ENCODE data around the gene SHC3.

Gene SHC3

DNA sequence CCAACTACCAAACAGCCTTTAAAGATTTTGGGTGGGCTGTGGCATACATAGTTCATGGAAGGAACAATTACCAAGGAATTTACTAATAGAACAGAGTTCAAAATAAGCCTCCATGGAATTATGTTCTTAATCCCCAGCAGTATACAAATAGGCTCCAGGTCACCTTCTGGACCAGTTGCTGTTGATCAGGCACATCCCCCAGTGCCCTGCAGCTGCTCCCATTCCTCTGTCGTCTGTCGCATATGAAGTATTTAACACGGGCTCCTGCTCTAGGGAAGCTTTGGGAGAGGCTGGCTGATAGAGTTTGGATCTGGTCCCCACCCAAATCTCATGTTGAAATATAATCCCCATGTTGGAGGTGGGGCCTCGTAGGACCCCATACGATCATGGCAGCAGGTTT lies 17.8 kb downstream of the SHC3 start:
- DNase-seq (ENCODE audit: extremely low read depth in 1 of 2, low read depth in 1 of 2) = no peak

DNA sequence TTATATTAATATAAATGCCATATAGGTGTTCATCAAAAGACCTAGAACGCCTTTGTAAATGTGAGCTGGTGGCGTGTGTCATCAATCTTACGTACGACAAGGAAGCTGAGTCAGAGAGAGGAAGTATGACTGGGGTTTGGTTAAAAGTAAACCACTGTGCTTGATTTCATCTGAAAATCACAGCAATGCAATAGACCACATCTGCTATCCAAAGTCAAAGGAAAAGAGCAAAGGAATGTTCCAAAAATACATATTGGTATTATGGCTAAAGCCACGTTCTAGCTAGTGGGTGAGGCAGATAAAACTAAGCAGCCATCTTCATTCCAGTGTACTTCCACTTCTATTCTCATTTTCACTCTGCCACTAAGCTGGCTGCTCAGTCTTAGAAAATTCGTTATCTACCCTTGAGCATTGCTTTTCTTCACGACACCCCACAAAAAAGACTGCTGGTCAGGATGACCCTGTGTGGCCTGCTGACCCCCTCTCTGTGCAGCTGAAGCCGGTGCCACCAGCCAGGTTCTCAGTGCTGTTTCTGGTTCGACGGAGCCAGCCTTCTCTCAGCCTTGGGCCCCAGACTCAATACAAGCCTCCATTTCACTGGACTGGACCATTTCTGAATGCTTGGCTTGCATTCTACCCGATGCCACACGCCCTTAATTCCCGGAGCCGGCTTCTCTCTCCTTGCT lies 23.8 kb downstream of the SHC3 start:
- no peak for DNase-seq (ENCODE audit: extremely low read depth in 1 of 2, low read depth in 1 of 2)

DNA sequence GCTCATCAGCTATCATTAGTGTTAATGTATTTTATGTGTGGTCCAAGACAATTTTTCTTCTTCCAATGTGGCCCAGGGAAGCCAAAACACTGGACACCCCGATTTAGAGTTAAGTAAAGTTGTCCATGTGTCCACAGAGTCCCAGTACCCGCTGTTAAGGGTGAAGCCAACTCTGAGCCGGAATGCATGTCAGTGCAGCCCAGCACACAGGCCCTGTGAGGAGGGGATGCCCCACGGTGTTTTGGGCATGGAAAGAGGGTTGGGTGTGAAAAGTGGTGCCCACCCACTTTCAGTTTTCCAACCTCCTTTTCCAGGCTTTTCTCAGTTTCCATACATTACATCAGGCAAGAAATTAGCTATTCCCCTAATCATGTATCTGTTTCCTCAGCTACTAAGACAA lies 24.4 kb downstream of the SHC3 start:
- no peak for DNase-seq (ENCODE audit: extremely low read depth in 1 of 2, low read depth in 1 of 2)

DNA sequence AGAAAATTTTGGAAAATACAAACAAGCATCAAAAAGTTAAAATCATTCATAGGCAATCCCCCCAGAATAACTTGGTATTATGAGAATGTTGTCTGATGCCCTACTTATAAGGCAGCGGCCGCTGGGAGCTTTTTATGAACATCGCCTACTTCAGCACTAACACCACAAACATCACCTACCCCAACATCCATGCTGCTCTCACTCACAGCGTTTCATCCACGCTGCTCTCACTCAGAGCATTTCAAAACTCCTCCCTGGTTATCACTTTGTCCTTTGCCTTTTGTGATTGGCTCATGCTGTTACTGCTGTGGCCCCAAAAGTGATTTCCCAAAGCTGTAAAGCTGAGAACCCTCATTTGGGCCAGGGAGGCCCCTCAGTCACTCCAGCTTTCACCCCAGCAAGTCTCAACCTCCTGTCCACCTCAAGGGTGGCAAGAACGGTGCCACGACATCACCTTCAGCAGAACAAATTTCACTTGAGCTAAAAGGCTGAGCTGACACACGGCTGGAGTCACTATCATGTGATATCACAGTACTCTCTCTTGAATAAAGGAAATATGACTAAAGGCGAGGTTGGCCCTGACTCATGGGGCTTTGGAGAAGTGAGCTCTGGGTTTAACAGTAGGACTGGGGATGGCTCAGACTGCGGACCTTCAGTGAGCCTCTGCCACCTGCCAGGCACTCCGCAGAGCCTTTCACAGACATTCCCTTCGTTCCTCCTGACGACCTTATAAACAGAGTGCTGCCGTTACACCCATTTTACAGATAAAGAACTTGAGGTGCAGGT lies 25.2 kb downstream of the SHC3 start:
- DNase-seq (ENCODE audit: extremely low read depth in 1 of 2, low read depth in 1 of 2) = no peak

DNA sequence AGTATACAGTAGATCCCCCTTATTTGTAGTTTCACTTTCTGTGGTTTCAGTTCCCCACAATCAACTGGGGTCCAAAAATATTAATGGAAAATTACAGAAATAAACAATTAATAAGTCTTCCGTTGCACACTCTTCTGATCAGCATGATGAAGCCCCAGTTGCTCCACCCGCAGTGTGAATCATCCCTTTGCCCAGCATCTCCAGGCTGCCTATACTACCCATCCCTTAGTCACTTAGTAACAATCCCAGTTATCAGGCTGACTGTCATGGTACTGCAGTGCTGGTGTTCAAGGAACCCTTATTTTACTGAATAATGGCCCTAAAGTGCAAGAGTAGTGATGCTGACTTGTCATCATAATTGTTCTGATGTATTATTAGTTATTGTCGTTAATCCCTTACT lies 28.9 kb downstream of the SHC3 start:
- DNase-seq (ENCODE audit: extremely low read depth in 1 of 2, low read depth in 1 of 2) = no peak

DNA sequence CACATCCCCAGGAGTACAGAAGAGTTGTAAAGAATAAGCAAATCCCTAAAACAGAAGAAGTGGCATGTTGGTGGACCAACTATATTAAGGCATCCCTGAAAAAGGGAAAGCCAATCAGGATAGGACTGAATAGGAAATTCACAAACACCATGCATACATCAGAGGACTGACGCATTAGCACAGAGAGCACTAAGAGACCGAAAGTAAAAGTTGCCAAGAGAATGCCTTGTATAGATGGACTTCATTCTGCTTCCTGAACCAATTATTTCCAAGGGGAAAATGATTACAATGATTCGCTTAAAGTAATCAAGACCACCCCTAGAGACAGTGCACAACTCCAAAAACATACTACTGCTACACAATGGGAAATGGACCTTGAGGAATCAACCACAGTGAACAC lies 33.5 kb downstream of the SHC3 start:
- DNase-seq (ENCODE audit: extremely low read depth in 1 of 2, low read depth in 1 of 2) = no peak

DNA sequence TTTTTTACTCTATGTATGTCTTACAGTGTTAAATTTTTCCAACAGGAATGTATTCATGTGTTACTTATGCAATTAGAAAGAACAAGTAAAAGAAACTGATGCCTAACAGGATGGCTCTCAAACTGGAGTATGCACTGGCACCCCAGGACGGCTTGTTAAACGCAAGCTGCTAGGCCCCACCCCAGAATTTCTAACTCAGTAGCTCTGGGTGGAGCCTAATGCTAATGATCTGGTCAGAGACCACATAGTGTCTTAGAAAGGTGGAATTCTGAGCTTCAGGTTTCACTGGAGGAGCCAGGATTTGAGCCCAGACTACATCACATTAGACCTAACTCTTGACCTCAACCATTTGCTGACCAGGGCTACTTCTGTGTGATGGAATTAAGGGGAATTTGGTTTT lies 34.4 kb downstream of the SHC3 start:
- no peak for DNase-seq (ENCODE audit: extremely low read depth in 1 of 2, low read depth in 1 of 2)

DNA sequence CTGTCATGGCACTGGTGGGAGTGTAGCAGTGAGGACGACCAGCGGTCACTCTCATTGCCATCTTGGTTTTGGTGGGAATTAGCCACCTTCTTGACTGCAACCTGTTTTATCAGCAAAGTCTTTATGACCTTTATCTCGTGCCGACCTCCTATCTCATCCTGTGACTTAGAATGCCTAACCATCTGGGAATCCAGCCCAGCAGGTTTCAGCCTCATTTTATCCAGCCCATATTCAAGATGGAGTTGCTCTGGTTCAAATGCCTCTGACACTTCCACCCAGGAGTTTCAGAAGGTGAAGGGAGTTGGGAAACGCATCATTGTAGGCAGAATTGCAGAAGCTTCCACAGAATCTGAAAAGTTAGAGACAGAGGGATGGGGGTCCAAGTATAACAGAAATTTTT lies 35.4 kb downstream of the SHC3 start:
- DNase-seq (ENCODE audit: extremely low read depth in 1 of 2, low read depth in 1 of 2) = no peak

DNA sequence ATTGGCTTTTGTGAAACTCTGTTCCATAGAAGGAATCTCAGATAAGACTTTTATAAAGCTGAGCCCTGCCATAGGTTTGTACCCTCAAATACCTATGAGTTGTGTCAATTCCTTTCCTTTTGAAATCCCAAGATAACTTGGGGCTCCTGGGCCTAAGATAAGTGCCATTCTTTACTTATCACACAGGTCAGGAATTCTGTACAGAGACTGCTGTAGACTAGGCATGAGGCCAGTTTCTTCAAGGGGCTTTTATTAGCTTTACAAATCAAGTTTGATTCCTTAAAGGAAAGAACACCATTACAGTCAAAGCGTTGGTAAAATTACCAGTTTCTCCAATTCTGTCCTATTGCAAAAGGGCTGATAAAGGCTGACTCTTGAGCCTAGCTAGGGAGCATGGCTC lies 39.2 kb downstream of the SHC3 start:
- no peak for DNase-seq (ENCODE audit: extremely low read depth in 1 of 2, low read depth in 1 of 2)

DNA sequence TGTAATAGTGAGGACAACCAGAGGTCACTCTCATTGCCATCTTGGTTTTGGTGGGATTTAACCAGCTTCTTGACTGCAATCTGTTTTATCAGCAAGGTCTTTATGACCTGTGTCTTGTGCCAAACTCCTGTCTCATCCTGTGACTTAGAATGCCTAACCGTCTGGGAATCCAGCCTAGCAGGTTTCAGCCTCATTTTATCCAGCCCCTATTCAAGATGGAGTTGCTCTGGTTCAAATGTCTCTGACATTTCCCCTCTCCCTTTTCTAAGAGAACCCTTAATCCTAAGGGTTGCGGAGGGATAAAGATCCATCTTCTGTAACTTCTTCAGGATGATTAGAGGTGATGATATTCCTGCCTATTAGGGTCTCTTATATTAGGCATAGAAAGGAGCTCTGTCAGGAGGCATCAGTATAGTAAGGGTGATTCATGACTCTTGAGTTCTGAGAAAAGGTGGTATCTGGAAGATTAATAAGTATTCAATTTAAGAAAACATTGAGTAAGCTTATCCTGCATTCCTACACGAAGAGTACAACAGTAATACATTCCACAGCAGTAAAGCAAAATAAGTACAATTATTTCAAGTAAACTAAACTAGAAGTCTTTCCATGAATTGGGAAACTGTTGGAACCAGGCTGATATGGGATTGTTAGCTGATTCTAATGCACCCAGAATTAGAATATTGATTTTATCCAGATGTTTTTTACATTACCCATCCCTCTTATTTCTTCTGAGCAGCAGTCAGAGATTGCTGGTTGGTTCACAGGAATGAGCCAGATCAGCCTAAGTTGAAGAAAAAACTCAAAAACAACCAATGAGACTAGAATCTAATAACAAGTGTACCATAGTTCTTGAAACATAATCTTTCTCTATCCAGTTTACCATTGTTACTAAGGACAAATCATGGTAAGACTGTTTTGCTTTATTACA lies 39.9 kb downstream of the SHC3 start:
- no peak for DNase-seq (ENCODE audit: extremely low read depth in 1 of 2, low read depth in 1 of 2)

DNA sequence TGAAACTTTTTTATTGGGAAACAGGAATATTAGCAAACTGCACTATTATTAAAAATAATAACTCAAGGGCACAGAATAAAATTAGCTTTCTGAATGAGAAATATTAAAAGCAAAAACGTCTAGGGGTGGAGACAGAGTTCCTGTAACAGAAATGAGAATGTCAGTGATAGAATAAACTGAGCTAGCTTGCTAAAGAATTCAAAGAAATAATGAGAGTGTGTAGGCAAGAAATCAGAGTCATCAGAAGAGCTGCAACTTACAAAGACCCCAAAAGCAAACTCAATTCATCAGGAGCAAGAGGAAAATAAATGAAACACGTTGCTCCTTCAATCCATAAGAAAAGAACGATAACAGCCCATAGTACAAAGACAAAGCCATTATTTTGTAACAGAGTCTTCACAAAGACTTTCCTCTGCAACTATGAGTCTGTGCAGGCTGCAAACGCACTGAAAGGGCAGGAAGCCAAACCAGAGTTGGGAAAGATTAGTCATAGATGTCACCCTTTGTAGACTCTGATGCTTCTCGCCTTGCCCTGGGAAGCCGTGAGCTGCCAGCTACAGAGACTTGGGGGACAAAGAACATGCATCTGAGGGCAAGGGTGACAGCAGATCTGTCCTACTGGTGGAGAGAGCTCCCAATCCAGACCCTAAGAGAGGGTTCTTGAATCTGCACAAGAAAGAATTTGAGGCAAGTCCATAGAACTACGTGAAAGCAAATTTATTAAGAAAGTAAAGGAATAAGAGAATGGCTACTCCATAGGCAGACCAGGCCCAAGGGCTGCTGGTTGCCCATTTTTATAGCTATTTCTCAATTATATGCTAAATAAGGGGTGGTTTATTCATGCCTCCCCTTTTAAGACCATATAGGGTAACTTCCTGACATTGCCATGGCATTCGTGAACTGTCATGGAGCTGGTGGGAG lies 40.8 kb downstream of the SHC3 start:
- DNase-seq (ENCODE audit: extremely low read depth in 1 of 2, low read depth in 1 of 2) = no peak

DNA sequence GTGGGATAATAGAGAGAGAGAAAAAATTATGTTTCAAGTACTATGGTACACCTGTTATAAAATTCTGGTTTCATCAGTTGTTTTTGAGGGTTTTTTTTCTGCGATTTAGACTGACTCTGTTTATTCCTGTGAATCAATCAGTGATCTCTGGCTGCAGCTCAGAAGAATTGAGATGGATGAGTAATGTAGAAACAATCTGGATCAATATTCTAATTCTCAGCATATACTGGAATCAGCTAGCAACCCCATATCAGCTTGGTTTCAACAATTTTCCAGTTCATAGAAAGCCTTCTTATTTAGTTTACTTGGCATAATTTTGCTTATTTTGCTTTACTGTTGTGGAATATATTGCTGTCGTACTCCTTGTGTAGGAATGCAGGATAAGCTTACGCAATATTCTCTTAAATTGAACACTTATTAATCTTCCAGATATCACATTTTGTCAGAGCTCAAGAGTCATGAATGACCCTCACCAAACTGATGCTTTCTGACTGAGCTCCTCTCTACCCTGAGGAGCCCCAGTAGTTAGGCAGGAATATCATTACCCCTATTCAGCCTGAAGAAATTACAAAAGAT lies 42.9 kb downstream of the SHC3 start:
- DNase-seq (ENCODE audit: extremely low read depth in 1 of 2, low read depth in 1 of 2) = no peak

DNA sequence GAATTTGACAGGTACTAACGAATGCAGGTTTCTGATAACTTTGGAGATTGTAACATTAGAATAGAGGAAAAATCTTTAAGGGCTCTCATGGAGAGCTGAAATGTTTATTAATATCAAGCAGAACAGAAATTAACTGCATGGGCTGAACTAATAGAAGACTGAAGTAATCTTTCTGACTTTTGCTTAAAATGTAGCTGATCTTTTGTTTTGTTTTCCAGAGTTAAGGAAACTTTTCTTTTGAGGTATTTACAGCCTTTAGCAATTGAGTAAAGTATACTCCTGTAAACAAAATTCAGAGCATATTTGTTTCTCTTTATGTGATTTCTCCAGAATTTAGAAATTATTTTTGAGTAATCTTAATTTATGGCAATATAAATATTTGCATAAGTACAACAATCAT lies 43.9 kb downstream of the SHC3 start:
- no peak for DNase-seq (ENCODE audit: extremely low read depth in 1 of 2, low read depth in 1 of 2)

DNA sequence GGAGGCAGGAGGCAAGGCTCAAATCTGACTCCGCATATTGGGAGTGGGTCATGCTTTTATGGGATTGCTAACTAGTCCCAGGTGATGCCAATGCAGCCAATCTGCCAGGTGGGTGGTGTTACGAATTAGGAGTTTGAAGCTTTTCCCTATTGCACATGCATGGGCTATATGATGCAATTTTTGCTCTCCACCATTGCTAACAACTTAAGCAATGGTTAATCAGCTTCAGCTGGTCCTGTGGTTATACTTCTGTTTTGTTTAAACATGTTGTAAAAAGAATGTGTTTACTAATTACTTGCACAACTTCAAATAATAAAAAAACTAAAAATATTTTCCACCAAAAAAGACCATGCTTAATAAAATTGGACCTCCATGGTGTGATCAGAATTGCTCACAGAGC lies 55.7 kb downstream of the SHC3 start:
- no peak for DNase-seq (ENCODE audit: extremely low read depth in 1 of 2, low read depth in 1 of 2)

DNA sequence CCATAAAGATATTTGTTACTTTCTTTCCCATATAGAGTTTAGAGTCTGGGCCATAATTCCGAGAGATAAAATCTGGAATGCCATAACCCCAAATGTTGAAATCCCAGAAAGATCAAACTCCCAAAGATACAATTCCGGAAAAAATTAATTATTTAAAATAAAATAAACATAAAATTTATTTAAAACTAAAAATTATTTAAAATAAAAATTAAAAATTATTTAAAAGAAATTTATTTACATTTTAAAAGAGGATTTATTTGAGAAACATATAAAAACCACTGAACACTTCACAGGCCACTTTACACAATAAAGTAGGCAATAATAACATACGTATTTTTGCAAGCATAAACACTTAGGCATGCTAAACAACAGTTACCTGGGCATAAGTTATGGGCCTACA lies 57.9 kb downstream of the SHC3 start:
- no peak for DNase-seq (ENCODE audit: extremely low read depth in 1 of 2, low read depth in 1 of 2)

DNA sequence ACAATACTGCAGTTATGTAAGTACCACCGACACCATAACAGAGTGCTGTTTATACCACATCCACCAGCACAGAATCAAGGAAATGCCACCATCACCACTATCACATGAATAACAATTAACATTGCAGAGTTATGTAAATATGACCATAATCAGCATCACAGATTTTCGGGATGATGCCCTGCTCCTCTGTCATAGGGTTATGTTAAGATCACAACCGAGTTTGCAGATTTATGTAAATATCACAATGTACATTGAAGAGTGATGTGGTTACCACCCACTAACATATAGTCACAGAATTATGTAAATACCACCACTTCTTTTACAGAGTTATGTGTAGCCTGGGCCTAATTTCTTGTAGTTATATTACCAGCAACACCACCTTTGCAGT lies 61.8 kb downstream of the SHC3 start:
- DNase-seq (ENCODE audit: extremely low read depth in 1 of 2, low read depth in 1 of 2) = no peak

DNA sequence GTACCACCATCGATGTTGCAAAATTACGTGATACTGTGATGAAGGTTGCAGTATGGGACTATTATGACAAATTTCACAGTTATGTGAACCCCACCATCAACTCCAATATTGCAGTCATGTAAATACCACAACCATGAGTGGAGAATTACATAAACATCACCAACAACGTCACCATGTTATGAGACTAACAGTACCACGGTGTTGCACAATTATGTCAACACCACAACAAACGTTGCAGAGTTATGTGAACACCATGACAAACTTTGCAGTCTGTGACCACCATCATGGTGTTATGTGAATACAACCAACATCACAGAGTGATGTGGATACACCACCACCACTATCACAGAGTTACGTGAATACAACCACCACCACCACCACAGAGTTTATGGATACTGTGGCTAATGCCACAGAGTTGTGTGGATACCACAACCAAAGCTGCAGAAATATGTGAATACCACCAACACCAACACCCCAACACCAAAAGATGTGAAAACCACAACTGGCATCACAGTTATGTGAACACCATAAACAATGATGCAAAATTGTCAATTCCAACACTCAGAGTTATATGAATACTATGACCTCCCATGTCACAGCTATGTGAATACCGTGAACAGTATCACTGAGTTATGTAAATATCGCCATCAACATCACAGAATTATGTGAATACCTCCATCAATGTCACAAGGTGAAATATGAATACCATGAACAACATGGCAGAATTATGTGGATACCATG lies 62.4 kb downstream of the SHC3 start:
- DNase-seq (ENCODE audit: extremely low read depth in 1 of 2, low read depth in 1 of 2) = no peak

DNA sequence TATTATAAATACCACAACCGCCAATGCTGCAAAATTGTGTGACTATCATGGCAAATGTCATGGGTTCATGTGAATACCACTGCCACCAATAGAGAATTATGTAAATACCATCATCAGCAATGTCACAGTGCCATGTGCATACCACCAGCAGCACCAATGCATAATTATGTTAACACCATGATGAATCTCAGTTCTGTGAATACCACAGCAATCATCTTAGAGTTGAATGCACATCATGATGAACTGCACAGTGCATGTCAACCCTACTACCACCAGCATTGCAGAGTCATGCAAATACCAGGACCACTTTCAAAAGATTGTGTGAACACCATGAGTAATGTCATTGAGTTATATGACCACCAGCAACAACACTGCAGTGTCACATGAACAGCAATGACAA lies 63.2 kb downstream of the SHC3 start:
- no peak for DNase-seq (ENCODE audit: extremely low read depth in 1 of 2, low read depth in 1 of 2)

DNA sequence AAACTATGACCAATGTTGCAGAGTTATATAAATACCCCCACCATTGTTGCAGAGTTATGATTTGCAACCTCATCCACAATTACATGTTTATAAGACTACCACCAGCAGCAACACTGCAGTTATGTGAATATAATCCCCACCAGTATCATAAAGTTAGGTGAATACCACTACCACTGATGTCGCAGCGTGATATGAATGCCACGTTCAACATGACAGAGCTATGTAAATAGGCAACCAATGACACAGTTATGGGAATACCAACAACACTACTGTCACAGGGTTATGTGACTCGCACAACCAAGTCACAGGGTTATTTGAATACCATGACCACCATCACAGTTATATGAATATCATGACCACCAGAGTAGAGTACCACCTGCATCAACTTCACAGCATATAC lies 63.9 kb downstream of the SHC3 start:
- no peak for DNase-seq (ENCODE audit: extremely low read depth in 1 of 2, low read depth in 1 of 2)

DNA sequence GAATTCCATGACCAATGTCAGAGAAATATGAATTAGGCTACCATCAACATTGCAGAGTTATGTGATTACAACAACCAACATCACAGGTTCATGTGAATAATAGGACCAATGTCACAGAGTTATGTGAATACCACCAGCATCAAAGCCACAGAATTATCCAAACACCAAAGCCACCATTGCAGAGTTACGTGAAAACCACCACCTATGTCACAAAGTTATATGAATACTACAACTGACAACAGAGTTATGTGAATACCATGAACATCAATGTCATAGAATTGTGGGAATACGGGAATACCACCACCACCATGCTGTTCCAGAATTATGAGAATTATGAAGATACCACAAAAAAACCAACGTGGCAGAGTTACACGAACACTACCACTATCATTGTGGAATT lies 64.8 kb downstream of the SHC3 start:
- DNase-seq (ENCODE audit: extremely low read depth in 1 of 2, low read depth in 1 of 2) = no peak
